HCT116 (cell line): ENCODE data around the gene KLF17.

Experiments
- CTCF ChIP-seq, 3 experiments: fragments of 200-600 bp in 1 of 3; sonication (generic) in 1 of 3; IDR thresholded peaks in 2 of 3; conservative IDR thresholded peaks in 1 of 3; 2 replicates each; pipeline ENCODE4 v1.5.1; 2012 to 2017; ENCODE audit warnings: low read depth in 2 of 3, low read length in 2 of 3, antibody characterized with exemption in 1 of 3, borderline replicate concordance in 1 of 3, control low read depth in 1 of 3, mild to moderate bottlenecking in 1 of 3, mixed read lengths in 1 of 3, mixed run types in 1 of 3, moderate library complexity in 1 of 3; ENCODE audit not compliant: insufficient read depth in 1 of 3
- POLR2A ChIP-seq: IDR thresholded peaks from 2 replicates; pipeline ENCODE4 v1.7.0; 2011; ENCODE audit warnings: borderline replicate concordance; ENCODE audit not compliant: insufficient read depth, insufficient read length; ENCODE audit errors: extremely low read depth
- POLR2AphosphoS5 ChIP-seq: IDR thresholded peaks from 2 replicates; pipeline ENCODE4 v1.6.1; 2011; ENCODE audit warnings: mild to moderate bottlenecking, low read depth, low read length, moderate library complexity
- YY1 ChIP-seq: IDR thresholded peaks from 2 replicates; pipeline ENCODE4 v1.6.1; 2011; ENCODE audit warnings: low read length, low read depth, moderate library complexity, mild to moderate bottlenecking; ENCODE audit not compliant: insufficient replicate concordance; ENCODE audit errors: extremely low read depth

- TF ChIP-seq POLR2AphosphoS5 = no peak
- TF ChIP-seq POLR2A = no peak
- no peak for TF ChIP-seq CTCF (IDR thresholded peaks at IDR 0.05 in 2 of 3, conservative IDR thresholded peaks at IDR 0.05 in 1 of 3; ENCODE audit: borderline replicate concordance in 1 of 3, insufficient read depth in 1 of 3, low read depth in 2 of 3, low read length in 2 of 3)
- TF ChIP-seq YY1 = no peak
Observed at GRCh38 chr1:44146536-44147361, 28.1 kb downstream of the KLF17 start.
